RWPE2 (cell line): ENCODE results near the gene KL.

Experiments
- ATAC-seq: fragments of 200-7000 bp; cut with Tn5 transposase; 3 replicates; pipeline ENCODE4 v1.9.1; 2021; ENCODE audit warnings: low read depth
- DNase-seq: peaks from one replicate; pipeline ENCODE4 v3.0.0-alpha.2; 2020; ENCODE audit warnings: low spot score
- H3K27ac ChIP-seq: fragments of 450-650 bp; 2 replicates; pipeline ENCODE4 v1.5.1; 2017; ENCODE audit warnings: mild to moderate bottlenecking; ENCODE audit not compliant: poor library complexity, severe bottlenecking
- H3K27me3 ChIP-seq: fragments of 250-450 bp; sonication (Bioruptor Pico); 2 replicates; pipeline ENCODE4 v1.5.1; 2021; ENCODE audit warnings: mild to moderate bottlenecking, moderate library complexity; ENCODE audit not compliant: insufficient read depth, poor library complexity, severe bottlenecking
- H3K36me3 ChIP-seq: fragments of 250-450 bp; sonication (Bioruptor Pico); 2 replicates; pipeline ENCODE4 v1.5.1; 2020; ENCODE audit warnings: low read depth, mild to moderate bottlenecking, moderate library complexity
- H3K4me1 ChIP-seq: fragments of 250-450 bp; sonication (Bioruptor Pico); 2 replicates; pipeline ENCODE4 v1.5.1; 2021; ENCODE audit warnings: mild to moderate bottlenecking, moderate library complexity; ENCODE audit not compliant: insufficient read depth, poor library complexity, severe bottlenecking
- H3K4me3 ChIP-seq: fragments of 250-450 bp; sonication (Bioruptor Pico); 2 replicates; pipeline ENCODE4 v1.5.1; 2021; ENCODE audit warnings: mild to moderate bottlenecking, moderate library complexity; ENCODE audit not compliant: severe bottlenecking
- H3K9me3 ChIP-seq: fragments of 250-450 bp; sonication (Bioruptor Pico); 2 replicates; pipeline ENCODE4 v1.5.1; 2021; ENCODE audit warnings: mild to moderate bottlenecking, moderate library complexity; ENCODE audit not compliant: severe bottlenecking
- TF ChIP-seq, protein P1 (sequence below): fragments of 450-650 bp; IDR thresholded peaks from one replicate; pipeline ENCODE4 v1.5.1; 2017; ENCODE audit warnings: mild to moderate bottlenecking, moderate library complexity; ENCODE audit not compliant: poor library complexity, severe bottlenecking

Gene KL

DNA sequence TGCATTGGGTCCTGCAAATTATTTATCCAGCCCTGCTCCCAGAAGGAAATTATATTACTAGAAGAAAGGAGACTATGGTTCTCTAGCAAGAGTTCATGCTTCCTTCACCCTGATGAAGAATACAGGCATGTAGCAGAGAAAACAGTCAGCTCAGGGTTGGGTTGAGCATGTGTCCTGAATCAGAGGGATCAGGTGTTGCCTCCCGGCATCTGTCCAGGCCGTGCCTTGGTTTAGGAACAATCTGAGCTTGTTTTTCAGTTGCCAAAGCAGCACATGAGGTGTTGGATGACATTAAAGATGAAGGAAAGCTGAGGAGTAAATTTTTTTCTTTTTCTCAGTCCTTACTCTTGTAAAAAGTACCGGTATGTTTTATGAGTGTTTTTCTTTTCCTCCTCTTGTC lies 62.0 kb downstream of the KL start:
- peaks cover 6% of the 10 kb centered on the region for H3K4me1 ChIP-seq
- H3K9me3 ChIP-seq: no peaks in the 10 kb centered on the region
- H3K27ac ChIP-seq: no peak overlapping the region
- TF ChIP-seq, protein P1, sequence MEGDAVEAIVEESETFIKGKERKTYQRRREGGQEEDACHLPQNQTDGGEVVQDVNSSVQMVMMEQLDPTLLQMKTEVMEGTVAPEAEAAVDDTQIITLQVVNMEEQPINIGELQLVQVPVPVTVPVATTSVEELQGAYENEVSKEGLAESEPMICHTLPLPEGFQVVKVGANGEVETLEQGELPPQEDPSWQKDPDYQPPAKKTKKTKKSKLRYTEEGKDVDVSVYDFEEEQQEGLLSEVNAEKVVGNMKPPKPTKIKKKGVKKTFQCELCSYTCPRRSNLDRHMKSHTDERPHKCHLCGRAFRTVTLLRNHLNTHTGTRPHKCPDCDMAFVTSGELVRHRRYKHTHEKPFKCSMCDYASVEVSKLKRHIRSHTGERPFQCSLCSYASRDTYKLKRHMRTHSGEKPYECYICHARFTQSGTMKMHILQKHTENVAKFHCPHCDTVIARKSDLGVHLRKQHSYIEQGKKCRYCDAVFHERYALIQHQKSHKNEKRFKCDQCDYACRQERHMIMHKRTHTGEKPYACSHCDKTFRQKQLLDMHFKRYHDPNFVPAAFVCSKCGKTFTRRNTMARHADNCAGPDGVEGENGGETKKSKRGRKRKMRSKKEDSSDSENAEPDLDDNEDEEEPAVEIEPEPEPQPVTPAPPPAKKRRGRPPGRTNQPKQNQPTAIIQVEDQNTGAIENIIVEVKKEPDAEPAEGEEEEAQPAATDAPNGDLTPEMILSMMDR: no peak
- H3K4me3 ChIP-seq: no peak overlapping the region
- DNase-seq (no peak), ATAC-seq (no peak)
- H3K27me3 ChIP-seq: no peaks in the 10 kb centered on the region
- no peaks in the 10 kb centered on the region for H3K36me3 ChIP-seq

DNA sequence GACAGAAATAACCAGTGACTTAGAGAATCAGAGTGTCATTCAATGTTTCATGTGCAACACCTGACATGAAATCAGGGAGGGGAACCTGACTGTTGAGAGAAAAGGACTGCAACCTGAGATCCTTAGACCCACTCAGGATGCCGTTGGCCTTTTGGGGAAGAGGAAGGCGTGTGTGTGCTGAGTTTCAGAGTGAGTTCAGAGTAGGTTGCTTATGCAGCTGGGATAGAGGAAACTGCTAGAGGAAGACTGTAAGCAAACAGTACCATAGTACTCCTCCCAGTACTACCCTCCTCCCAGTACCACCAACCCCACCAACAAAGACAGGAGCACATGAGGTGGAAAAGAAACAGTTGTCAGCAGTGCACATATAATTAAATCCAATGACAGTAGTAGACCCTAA lies 63.7 kb downstream of the KL start:
- DNase-seq (no peak), ATAC-seq (no peak)
- Histone ChIP-seq H3K4me1 (peaks cover 6% of the 10 kb centered on the region), H3K9me3 (no peaks in the 10 kb centered on the region), H3K4me3 (no peak overlapping the region), H3K36me3 (no peaks in the 10 kb centered on the region), H3K27me3 (no peaks in the 10 kb centered on the region), H3K27ac (no peak overlapping the region)
- TF ChIP-seq, protein P1: no peak

- Histone ChIP-seq H3K27ac (no peak overlapping the region), H3K36me3 (no peaks in the 10 kb centered on the region), H3K27me3 (no peaks in the 10 kb centered on the region), H3K9me3 (no peaks in the 10 kb centered on the region), H3K4me1 (peaks cover 6% of the 10 kb centered on the region), H3K4me3 (no peak overlapping the region)
- no peak for DNase-seq
- TF ChIP-seq, protein P1: no peak
- ATAC-seq: no peak
These were observed 64.9 kb downstream of the KL start for GRCh38 chr13:33080972-33081590.

GRCh38 chr13:33081666-33082065 lies 65.4 kb downstream of the KL start:
- Histone ChIP-seq H3K9me3 (no peaks in the 10 kb centered on the region), H3K36me3 (no peaks in the 10 kb centered on the region), H3K4me3 (no peak overlapping the region), H3K27me3 (no peaks in the 10 kb centered on the region), H3K4me1 (peaks cover 6% of the 10 kb centered on the region), H3K27ac (no peak overlapping the region)
- DNase-seq (no peak), ATAC-seq (no peak)
- TF ChIP-seq, protein P1: no peak

GRCh38 chr13:33083054-33083453 lies 66.8 kb downstream of the KL start:
- DNase-seq (no peak), ATAC-seq (no peak)
- peaks cover 17% of the 10 kb centered on the region for H3K4me1 ChIP-seq
- no peak overlapping the region for H3K4me3 ChIP-seq
- H3K27me3 ChIP-seq: no peaks in the 10 kb centered on the region
- H3K36me3 ChIP-seq: no peaks in the 10 kb centered on the region
- TF ChIP-seq, protein P1: no peak
- no peak overlapping the region for H3K27ac ChIP-seq
- H3K9me3 ChIP-seq: no peaks in the 10 kb centered on the region
